Ovary (tissue), 9 donors: ENCODE results near the gene SLC11A2. TPM values are rescaled to one million over a fixed set of nuclear protein-coding genes. Genes with fewer than 3 reads are reported as not detected.
A peak's percentile ranks its signal among the peaks of the same experiment; 100 is the strongest.

Experiments
- DNase-seq, 5 donors: peaks; one replicate each; pipeline ENCODE4 v3.0.0-alpha.2; 2019 to 2020
- H3K27ac ChIP-seq, 2 donors: fragments of 200-600 bp; one replicate each; pipeline versions ENCODE4 v1.5.1 to v1.8.0; 2019 to 2022
- H3K27me3 ChIP-seq: fragments of 200-600 bp; one replicate; pipeline ENCODE4 v1.8.0; 2022
- H3K36me3 ChIP-seq: fragments of 200-600 bp; sonication (generic); one replicate; pipeline ENCODE4 v1.5.1; 2019
- H3K4me1 ChIP-seq: one replicate; pipeline ENCODE4 v1.8.1; 2013; ENCODE audit warnings: mild to moderate bottlenecking, moderate library complexity; ENCODE audit not compliant: insufficient read depth
- H3K4me3 ChIP-seq: fragments of 200-600 bp; sonication (generic); one replicate; pipeline ENCODE4 v1.5.1; 2017
- H3K9me3 ChIP-seq, 2 donors: fragments of 200-600 bp in 1 of 2; sonication (generic) in 1 of 2; one replicate each; pipeline versions ENCODE4 v1.5.1 to v1.8.1; 2013 to 2019; ENCODE audit warnings: mild to moderate bottlenecking in 1 of 2, moderate library complexity in 1 of 2
- EP300 ChIP-seq: sonication (generic); formaldehyde crosslinking; IDR thresholded peaks from one replicate; pipeline ENCODE4 v1.6.1; 2017; ENCODE audit warnings: antibody characterized with exemption
- POLR2A ChIP-seq: fragments of 450-650 bp; IDR thresholded peaks from one replicate; pipeline ENCODE4 v1.6.1; 2017; ENCODE audit warnings: antibody characterized with exemption, mild to moderate bottlenecking, moderate library complexity
- WGBS, 3 donors: extraction: QIAGEN DNeasy Blood & Tissue Kit in 1 of 3; methylation state at CpG; one replicate each; pipeline versions ENCODE4 v1.1.5 to v1.1.7; 2013 to 2017; 5-methylcytosine and 5-hydroxymethylcytosine counted together
- intact Hi-C, 4 donors: fragments of 100-400 bp; cut with DNase I; formaldehyde crosslinking; loops; one replicate each; pipeline versions ENCODE4 v1.11.0 to v1.15.1; 2022 to 2023
- polyA plus RNA-seq, 2 donors: library from polyadenylated mRNA; stranded (reverse); fragments of 200-250 nt in 1 of 2; fragments of 350-450 nt in 1 of 2; fragmentation: Illumina TruSeq in 1 of 2; extraction: RNeasy Lipid Tissue Mini Kit (QIAGEN cat#74804) in 1 of 2; gene quantifications; one replicate each; pipeline ENCODE4 v1.2.3, GENCODE V29; 2013 to 2014
- total RNA-seq, 7 donors: library from RNA; depleted of rRNA in 2 of 7; stranded (reverse); fragments of >200 nt in 2 of 7; fragmentation: NEBNext Ultra II Directional in 3 of 7; extraction: Animal tissue kit (Norgen Biotek cat#: 25700) in 3 of 7; gene quantifications; one replicate each; pipeline versions ENCODE4 v1.1.0 to v1.2.4, GENCODE V29; 2016 to 2023
- TF ChIP-seq, protein P1 (sequence below), 3 donors: fragments of 450-650 bp in 2 of 3; fragments of 200-600 bp in 1 of 3; IDR thresholded peaks; one replicate each; pipeline versions ENCODE4 v1.5.1 to v1.8.0; 2016 to 2022; ENCODE audit warnings: antibody characterized with exemption in 3 of 3, mild to moderate bottlenecking in 1 of 3
- donor health status: DM: no; HTN: no; CAD: no; lungs with moderate emphysema.
- donor health status: DM: no; HTN: no; CAD: no.
- donor health status: Bipolar disorder and iron deficiency.
- donor health status: DM: yes; HTN: yes; CAD: no.
- donor health status: DM: no; HTN: no; CAD: no.
- donor health status: DM: yes; HTN: yes; CAD: no.

SLC11A2 gene
- total and polyA plus RNA-seq, 9 donors = 13.6 to 48.8 (median 38.7) TPM

DNA sequence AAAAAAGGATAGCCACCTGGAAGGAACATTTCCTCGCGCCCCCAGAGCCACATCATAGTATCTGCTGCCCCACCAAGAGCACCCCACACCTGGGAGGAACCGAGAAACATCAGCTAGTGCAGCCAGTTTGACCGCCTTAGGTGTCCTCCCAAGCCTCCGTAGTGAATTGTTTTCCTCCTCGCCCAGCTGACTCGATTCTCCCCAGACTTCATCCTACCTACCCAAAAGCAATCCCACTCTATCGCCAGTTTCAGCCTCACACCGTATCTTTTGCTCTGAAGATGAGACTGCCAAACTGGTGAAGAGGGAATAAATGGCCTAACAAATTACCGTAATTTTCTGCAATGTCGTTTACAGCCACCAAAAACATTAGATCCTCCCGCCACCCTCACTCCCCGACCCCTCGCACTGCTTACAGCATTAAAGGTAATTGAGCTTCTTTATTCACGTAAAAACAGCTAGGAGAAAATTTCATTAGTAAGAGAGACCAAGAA is 1.2 kb upstream of the SLC11A2 start:
- H3K4me3 ChIP-seq = no peak overlapping the region
- 83 to 88% (median 86%) methylated on average over 15 of the region's 15 CpGs for WGBS, 3 donors
- peaks cover 6% of the 10 kb centered on the region for H3K4me1 ChIP-seq
- no peaks in the 10 kb centered on the region for H3K9me3 ChIP-seq
- H3K36me3 ChIP-seq = no peaks in the 10 kb centered on the region
- intact Hi-C loops = loop anchor here in 1 of 4 donors (5.0 kb wide), 1 partner anchor 1010 kb away; no protein-coding TSS in a partner anchor
- peak in 1 of 5 donors; percentile 12 for DNase-seq
- TF ChIP-seq, protein P1, sequence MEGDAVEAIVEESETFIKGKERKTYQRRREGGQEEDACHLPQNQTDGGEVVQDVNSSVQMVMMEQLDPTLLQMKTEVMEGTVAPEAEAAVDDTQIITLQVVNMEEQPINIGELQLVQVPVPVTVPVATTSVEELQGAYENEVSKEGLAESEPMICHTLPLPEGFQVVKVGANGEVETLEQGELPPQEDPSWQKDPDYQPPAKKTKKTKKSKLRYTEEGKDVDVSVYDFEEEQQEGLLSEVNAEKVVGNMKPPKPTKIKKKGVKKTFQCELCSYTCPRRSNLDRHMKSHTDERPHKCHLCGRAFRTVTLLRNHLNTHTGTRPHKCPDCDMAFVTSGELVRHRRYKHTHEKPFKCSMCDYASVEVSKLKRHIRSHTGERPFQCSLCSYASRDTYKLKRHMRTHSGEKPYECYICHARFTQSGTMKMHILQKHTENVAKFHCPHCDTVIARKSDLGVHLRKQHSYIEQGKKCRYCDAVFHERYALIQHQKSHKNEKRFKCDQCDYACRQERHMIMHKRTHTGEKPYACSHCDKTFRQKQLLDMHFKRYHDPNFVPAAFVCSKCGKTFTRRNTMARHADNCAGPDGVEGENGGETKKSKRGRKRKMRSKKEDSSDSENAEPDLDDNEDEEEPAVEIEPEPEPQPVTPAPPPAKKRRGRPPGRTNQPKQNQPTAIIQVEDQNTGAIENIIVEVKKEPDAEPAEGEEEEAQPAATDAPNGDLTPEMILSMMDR (IDR thresholded peaks at IDR 0.05) = no peak
- no peak for TF ChIP-seq EP300
- no peak for TF ChIP-seq POLR2A
- no peaks in the 10 kb centered on the region for H3K27me3 ChIP-seq
- H3K27ac ChIP-seq = no peak overlapping the region

- Histone ChIP-seq H3K27ac (peak overlapping the region; percentile 30 to 75), H3K4me3 (peak overlapping the region; percentile 75), H3K9me3 (no peaks in the 10 kb centered on the region), H3K27me3 (no peaks in the 10 kb centered on the region), H3K4me1 (peaks cover 6% of the 10 kb centered on the region), H3K36me3 (no peaks in the 10 kb centered on the region)
- 4 to 9% (median 6%) methylated on average over 9 of the region's 9 CpGs for WGBS, 3 donors
- intact Hi-C loops = loop anchor here in 1 of 4 donors (5.0 kb wide), 1 partner anchor 1012 kb away; no protein-coding TSS in a partner anchor
- TF ChIP-seq EP300 = no peak
- no peak for TF ChIP-seq POLR2A
- TF ChIP-seq, protein P1 (IDR thresholded peaks at IDR 0.05) = no peak
- DNase-seq = no peak
These were observed 797 bp downstream of the SLC11A2 start for GRCh38 chr12:51025338-51025835.

GRCh38 chr12:51023625-51024382 is 2.4 kb downstream of the SLC11A2 start:
- 57 to 65% (median 60%) methylated on average over 4 of the region's 4 CpGs for WGBS, 3 donors
- no peak for DNase-seq
- TF ChIP-seq, protein P1 (IDR thresholded peaks at IDR 0.05) = no peak
- no peak for TF ChIP-seq EP300
- TF ChIP-seq POLR2A = no peak
- Histone ChIP-seq H3K27ac (peak overlapping the region in 1 of 2 donors; percentile 75), H3K9me3 (no peaks in the 10 kb centered on the region), H3K27me3 (no peaks in the 10 kb centered on the region), H3K4me1 (peaks cover 6% of the 10 kb centered on the region), H3K4me3 (peak overlapping the region; percentile 75), H3K36me3 (no peaks in the 10 kb centered on the region)
- intact Hi-C loops = no loop called here

DNA sequence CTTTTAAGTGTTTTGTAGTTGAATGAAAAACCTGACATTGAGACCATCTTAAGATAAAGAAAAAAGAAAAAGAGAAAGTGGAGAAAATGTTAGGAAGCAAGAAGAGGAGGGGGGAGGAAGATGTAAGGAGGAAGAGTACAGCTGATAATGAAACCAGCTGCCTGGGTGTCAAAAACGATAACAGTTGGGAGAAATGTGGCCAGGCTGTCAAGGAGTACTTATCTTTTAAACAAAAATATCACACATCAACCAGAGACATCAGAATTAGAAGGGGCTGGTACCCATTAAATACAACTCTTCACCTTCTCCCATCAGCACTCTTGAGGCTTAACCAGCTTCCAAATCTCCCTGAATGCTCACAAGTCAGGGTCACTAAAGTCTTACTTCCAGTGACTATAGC is 4.5 kb downstream of the SLC11A2 start:
- no peak for DNase-seq
- TF ChIP-seq, protein P1 (IDR thresholded peaks at IDR 0.05) = no peak
- TF ChIP-seq POLR2A (no peak), EP300 (no peak)
- Histone ChIP-seq H3K27ac (no peak overlapping the region), H3K4me1 (peaks cover 10% of the 10 kb centered on the region), H3K9me3 (no peaks in the 10 kb centered on the region), H3K4me3 (no peak overlapping the region), H3K36me3 (no peaks in the 10 kb centered on the region), H3K27me3 (no peaks in the 10 kb centered on the region)
- WGBS, 3 donors = 12 to 27% (median 26%) methylated on average over 1 of the region's 1 CpG
- intact Hi-C loops = no loop called here
